Measurements from ENCODE around the gene GNAT2. TPM values are rescaled to one million over a fixed set of nuclear protein-coding genes. Genes with fewer than 3 reads are reported as not detected.

The GNAT2 gene
- total and polyA plus RNA-seq, 10 of the 15 experiments (the other 5 are each of a cell fraction or from before 2014, with no cell fraction given): 0.08 to 1.3 (median 0.41) TPM

- TF ChIP-seq USF1 (IDR thresholded peaks at IDR 0.05; ENCODE audit: borderline replicate concordance, extremely low read length, insufficient read depth, low read depth, low read length) (peak; percentile 78), STAT3 (IDR thresholded peaks at IDR 0.05; ENCODE audit: low read depth, low read length) (no peak), STAT1 (conservative IDR thresholded peaks at IDR 0.05) (no peak), SUZ12 (IDR thresholded peaks at IDR 0.05; ENCODE audit: unreplicated experiment) (no peak), PBX3 (IDR thresholded peaks at IDR 0.05; ENCODE audit: insufficient replicate concordance, low read depth, low read length) (no peak), RELB (IDR thresholded peaks at IDR 0.05; ENCODE audit: low read depth) (peak; percentile 47; the same call in 1 of the 2 replicates), LARP7 (IDR thresholded peaks at IDR 0.05) (peak; percentile 72), HDAC6 (IDR thresholded peaks at IDR 0.05; ENCODE audit: unreplicated experiment) (no peak), CHD1 (IDR thresholded peaks at IDR 0.05; ENCODE audit: low read depth, low read length) (no peak), SP1 (IDR thresholded peaks at IDR 0.05; ENCODE audit: low read depth, low read length) (no peak), SIN3A (IDR thresholded peaks at IDR 0.05; ENCODE audit: low read depth, low read length) (peak; percentile 89), POLR2A (IDR thresholded peaks at IDR 0.05; ENCODE audit: low read depth, low read length) (peak; percentile 86), MEF2B (IDR thresholded peaks at IDR 0.05; ENCODE audit: partially characterized antibody, poor library complexity, severe bottlenecking) (peak; percentile 72), ZNF384 (IDR thresholded peaks at IDR 0.05; ENCODE audit: borderline replicate concordance, low read depth, low read length) (peak; percentile 94), MYC (IDR thresholded peaks at IDR 0.05; ENCODE audit: insufficient read depth, insufficient read length, insufficient replicate concordance, low read length, severe bottlenecking) (peak; percentile 75), PKNOX1 (IDR thresholded peaks at IDR 0.05) (peak; percentile 65), CBFB (IDR thresholded peaks at IDR 0.05; ENCODE audit: low read depth) (0 out of 2 replicates have a peak, but pooled peaks have one; percentile 27), IKZF2 (IDR thresholded peaks at IDR 0.05) (no peak), RAD51 (IDR thresholded peaks at IDR 0.05) (peak; percentile 81), PAX5 (IDR thresholded peaks at IDR 0.05; ENCODE audit: borderline replicate concordance, low read depth, low read length) (no peak), TCF12 (IDR thresholded peaks at IDR 0.05; ENCODE audit: low read depth, low read length) (0 out of 2 replicates have a peak, but pooled peaks have one; percentile 16), MXI1 (IDR thresholded peaks at IDR 0.05; ENCODE audit: low read depth, low read length) (peak; percentile 93), SPI1 (IDR thresholded peaks at IDR 0.05; ENCODE audit: borderline replicate concordance, insufficient read depth, low read depth, low read length) (peak; percentile 30; the same call in 1 of the 2 replicates), POLR2AphosphoS5 (IDR thresholded peaks at IDR 0.05; ENCODE audit: low read length) (peak; percentile 82), KLF5 (IDR thresholded peaks at IDR 0.05; ENCODE audit: partially characterized antibody) (peak; percentile 54)
Measured at GRCh38 chr1:109619576-109620400, at the start of gene GNAT2, which contains the start of gene AMPD2 (continued).

All from GM12878 (cell line).